GM18519 (cell line): Measurements from ENCODE around the gene NLRP1.

ENCODE experiments used
- ATAC-seq: cut with Tn5 transposase; IDR thresholded peaks from one replicate; pipeline ENCODE4 v1.9.1; 2021; ENCODE audit warnings: mild to moderate bottlenecking, moderate library complexity; ENCODE audit not compliant: unreplicated experiment, low FRiP score

The NLRP1 gene

DNA sequence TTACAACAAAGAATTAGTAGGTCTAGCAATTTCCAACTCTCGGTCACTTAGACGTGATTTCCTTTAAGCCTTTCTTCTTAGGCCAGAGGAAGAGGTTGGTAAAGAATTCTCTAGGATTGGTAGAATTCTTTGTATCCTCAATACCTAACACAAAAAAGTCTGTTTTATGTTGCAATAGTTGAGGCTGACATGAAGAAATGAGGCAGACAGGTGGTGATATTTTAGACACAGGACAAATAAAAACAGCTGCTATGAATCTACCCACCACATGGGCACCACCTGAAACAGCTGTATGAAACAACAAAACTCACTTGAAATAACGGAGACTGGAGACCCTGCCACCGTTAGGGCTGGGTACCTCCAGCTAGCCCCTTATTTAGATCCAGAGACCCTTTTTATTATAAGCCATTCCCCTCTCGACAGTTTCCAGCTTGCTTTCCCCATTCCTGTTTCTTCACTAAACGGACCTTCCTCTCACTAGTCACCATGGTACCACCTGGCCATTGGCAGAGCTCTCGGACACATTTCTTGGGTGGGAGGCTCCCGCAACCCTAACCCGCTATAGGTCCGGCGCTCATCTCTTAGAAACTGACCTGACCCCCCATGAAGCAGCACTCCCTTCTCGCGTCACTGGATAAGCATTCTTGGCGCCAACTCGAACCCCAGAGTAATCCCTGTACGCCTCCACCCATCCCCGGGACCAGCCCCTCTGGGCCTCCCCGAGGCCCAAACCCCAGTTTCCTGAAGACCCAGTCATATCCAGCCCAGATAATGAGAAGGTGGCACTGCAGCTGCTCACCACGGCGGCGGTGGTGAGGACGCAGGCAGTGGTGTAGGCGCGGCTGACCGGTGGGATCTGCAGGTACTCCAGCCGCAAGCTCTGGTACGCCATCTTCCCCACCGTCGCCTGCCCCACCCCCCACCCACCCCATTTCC, 98.8 kb downstream of the NLRP1 start, which contains the start of gene DERL2:
DERL2 (minus strand) TSS at position 909 of the 936 bp plus-strand sequence; CDS start at position 892, 17 bp downstream.
- ATAC-seq, result peak; percentile 22

- no peak for ATAC-seq
These were observed 102.9 kb downstream of the NLRP1 start for GRCh38 chr17:5481451-5481850.

DNA sequence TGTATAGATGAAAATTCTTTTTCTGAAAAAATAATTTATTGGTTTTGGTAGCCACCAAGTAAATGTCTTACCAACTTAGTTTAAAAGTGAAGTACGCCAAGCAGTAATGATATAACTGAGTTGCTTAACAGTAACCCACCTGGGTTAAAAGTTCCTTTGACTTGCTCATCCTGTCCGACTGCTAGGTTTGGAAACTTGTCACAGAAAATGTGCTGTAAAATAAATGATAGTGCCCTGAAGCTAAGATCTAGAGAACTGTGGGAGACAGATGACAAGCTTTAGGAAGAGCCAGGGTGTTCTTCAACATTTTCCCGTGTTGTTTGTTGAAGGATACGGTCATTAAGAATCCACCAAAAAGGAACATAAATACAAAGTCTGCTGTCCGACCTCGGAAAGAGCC, 103.3 kb downstream of the NLRP1 start:
- no peak for ATAC-seq

DNA sequence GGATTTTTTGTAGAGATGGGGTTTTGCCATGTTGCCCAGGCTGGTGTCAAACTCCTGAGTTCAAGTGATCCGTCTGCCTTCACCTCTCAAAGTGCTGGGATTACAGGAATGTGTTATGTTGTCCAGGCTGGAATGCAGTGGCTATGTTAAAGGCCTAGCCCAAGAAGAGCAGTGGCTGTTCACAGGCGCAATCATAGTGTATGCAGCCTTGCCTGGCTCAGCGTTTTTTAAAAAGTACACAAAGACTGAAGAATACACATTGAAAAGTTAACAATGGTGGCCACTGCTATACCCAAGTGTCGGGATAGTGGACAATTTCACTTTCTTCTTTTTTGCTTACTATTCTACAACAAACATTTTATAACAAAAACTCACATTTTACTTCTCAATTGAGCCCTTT, 105.3 kb downstream of the NLRP1 start:
- no peak for ATAC-seq

DNA sequence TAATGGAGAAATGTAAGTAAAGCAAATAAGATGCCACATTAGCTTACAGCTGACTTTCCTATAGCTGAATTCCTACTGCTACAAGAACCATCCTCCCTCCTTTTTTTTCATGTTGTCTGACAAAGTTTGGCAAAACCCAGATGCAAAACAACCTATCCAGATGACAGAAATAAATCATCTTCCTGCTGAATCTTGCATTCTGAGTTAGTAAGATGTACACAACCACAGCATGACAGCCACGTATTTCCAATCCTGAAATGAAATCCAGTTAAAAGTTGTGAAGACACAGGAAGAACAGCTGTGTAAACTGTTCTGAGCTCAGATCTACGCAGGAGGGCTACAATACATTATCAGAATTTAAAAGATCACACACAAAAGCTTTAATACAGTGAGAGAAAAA, 110.4 kb downstream of the NLRP1 start:
- no peak for ATAC-seq

DNA sequence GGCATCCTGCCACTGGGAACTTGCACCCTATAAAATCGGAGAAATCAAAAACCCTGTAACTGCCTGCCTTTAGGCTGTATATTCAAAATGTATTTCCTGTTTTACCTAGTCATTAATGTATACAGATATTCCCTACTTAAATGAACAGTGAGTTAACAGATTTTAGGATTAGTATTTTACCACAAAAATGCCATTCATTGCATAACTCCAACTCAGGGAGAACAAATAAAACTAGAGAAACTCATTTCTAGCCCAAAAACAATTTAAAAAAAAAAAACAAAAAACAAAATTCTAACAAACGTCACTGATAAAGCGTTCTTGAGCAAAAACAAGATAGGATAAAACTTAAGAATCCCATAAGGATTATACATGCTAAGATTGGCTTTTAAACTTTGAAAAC, 111.8 kb downstream of the NLRP1 start:
- ATAC-seq, result no peak

GRCh38 chr17:5468075-5468473, 116.2 kb downstream of the NLRP1 start:
- no peak for ATAC-seq

DNA sequence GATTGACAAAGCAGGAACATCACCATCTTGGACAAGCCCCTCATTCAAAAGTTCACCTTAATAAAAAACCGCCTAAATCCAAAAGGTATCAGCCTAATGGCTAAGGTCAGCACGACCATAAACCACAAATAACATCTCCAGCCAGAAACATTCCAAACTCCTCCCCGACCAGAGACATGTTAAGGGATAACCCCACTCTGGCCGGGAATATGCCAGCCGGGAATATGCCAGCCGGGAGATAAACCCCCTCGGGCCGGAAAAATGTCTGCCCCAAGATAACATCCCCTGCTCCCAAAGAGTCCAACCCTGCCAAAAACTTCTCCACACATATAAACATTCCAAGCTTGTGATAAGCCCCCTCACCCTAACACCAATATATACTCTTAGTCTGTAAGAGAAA, 116.9 kb downstream of the NLRP1 start:
- no peak for ATAC-seq

DNA sequence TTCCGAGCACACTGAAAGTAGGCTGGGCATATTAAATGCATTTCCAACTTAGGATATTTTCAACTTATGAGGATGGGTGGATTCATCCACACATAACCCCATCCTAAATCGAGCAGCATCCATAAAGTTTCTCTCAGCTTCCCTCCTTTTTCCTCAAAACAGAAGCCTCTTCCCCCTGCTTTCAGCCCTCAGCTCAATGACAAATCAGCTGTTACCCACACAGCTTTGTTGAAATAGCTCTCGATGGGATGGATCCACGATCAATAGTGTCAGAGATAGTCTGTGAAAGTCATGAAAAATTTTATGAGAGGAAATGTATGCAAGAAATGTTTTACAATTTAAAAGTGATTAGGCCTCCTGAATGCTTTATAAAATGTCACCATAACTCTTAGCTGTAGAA, 118.0 kb downstream of the NLRP1 start:
- no peak for ATAC-seq

GRCh38 chr17:5464717-5465507, 119.4 kb downstream of the NLRP1 start:
- ATAC-seq, result no peak
